BE2C (cell line): ENCODE results near the gene PRPF40B.

Experiments
- DNase-seq: peaks from one replicate; pipeline ENCODE4 v3.0.0-alpha.2; 2020
- H3K27me3 ChIP-seq: fragments of 250-450 bp; sonication (Bioruptor Pico); 2 replicates; pipeline ENCODE4 v1.5.1; 2020; ENCODE audit warnings: mild to moderate bottlenecking
- H3K36me3 ChIP-seq: fragments of 250-450 bp; sonication (Bioruptor Pico); 2 replicates; pipeline ENCODE4 v1.5.1; 2020; ENCODE audit warnings: mild to moderate bottlenecking
- H3K4me1 ChIP-seq: fragments of 250-450 bp; sonication (Bioruptor Pico); 2 replicates; pipeline ENCODE4 v1.5.1; 2020
- H3K4me3 ChIP-seq: 2 replicates; pipeline ENCODE4 v1.5.1; 2011; ENCODE audit warnings: low read depth, low read length
- H3K9me3 ChIP-seq: fragments of 250-450 bp; sonication (Bioruptor Pico); 2 replicates; pipeline ENCODE4 v1.5.1; 2020
- CTCF ChIP-seq: IDR thresholded peaks from 2 replicates; pipeline ENCODE4 v1.5.1; 2012; ENCODE audit warnings: mild to moderate bottlenecking, low read depth, low read length

The PRPF40B gene

DNA sequence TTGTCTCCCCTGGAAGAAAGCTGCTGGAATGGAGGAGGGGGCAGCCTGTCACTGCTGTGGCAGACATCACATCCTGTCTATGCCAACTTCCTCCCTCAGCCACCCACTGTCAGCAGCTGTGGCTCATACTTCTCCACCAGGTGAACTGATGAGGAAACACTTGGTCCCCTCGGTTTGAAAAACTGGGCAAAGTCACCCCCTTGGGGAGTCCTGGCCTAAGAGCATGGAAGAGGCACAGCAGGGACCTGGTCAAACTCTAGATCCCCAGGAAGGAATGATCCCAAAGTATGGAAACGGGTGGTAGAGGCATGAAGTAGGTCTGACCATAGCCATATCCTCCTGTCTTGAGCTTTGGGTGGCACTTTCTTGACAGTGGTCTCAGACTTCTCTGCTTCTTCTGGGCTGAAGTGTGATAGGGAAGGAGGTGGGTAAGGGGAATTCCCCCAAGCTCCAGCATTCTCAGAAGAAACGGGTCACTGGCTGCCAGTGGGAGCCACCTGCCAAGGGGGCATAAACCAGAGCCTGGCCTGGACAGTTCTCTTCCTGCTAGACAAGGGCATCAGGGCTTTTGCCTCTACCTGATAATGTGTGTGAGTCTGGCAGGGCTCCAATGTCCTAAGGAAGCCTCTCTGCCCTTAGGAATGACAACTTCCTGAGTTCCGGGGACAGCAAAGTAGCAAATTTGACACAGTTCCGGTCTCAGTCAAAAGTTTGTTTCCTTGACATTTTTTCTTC, 47.8 kb downstream of the PRPF40B start:
- Histone ChIP-seq H3K9me3 (no peaks in the 10 kb centered on the region), H3K4me3 (no peak overlapping the region), H3K36me3 (no peaks in the 10 kb centered on the region), H3K27me3 (no peaks in the 10 kb centered on the region), H3K4me1 (peaks cover 18% of the 10 kb centered on the region)
- no peak for TF ChIP-seq CTCF
- no peak for DNase-seq

GRCh38 chr12:49672301-49673217, 49.2 kb downstream of the PRPF40B start:
- DNase-seq = no peak
- H3K9me3 ChIP-seq = no peaks in the 10 kb centered on the region
- TF ChIP-seq CTCF = no peak
- no peaks in the 10 kb centered on the region for H3K27me3 ChIP-seq
- H3K4me3 ChIP-seq = no peak overlapping the region
- no peaks in the 10 kb centered on the region for H3K36me3 ChIP-seq
- H3K4me1 ChIP-seq = peaks cover 18% of the 10 kb centered on the region

GRCh38 chr12:49673446-49674317, 50.3 kb downstream of the PRPF40B start:
- Histone ChIP-seq H3K36me3 (no peaks in the 10 kb centered on the region), H3K4me1 (peaks cover 18% of the 10 kb centered on the region), H3K27me3 (no peaks in the 10 kb centered on the region), H3K4me3 (peak overlapping the region; percentile 24; the same call in 1 of the 2 replicates), H3K9me3 (no peaks in the 10 kb centered on the region)
- DNase-seq = peak; percentile 87
- TF ChIP-seq CTCF = peak; percentile 23

DNA sequence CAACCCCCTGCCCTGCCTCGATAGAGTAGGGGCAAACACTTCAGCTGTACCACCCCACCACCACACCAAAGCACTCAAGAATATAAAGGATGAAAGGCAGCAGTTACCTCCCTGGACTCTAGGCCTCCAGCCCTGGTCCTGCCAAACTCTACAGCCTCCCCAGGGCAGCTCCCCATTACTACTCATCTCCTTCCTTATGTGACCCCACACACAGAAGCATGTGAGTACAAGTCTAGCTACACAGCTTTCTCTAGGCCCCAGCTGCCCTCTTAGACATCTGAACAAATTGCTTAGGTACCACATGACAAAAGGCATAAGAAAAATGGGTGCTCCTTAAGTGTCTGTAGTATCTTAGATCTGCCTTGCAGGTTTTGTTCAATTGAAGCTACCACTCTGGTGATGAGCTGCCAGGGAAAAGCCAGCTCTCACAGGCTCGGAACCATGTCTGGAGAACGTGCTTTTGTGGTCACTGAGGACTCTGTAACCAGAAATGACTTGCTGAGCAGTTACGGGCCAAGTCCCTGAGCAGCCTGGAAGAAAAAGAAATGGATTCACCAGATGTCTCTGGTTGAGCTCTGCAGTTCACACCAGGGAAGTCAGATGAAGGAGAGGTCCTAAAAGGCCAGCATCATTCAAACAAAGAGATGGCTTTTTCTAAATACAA, 51.1 kb downstream of the PRPF40B start:
- Histone ChIP-seq H3K36me3 (no peaks in the 10 kb centered on the region), H3K4me1 (peaks cover 18% of the 10 kb centered on the region), H3K4me3 (no peak overlapping the region), H3K27me3 (no peaks in the 10 kb centered on the region), H3K9me3 (no peaks in the 10 kb centered on the region)
- DNase-seq = no peak
- TF ChIP-seq CTCF = no peak

GRCh38 chr12:49675137-49675536, 51.8 kb downstream of the PRPF40B start:
- no peak for DNase-seq
- H3K4me3 ChIP-seq = no peak overlapping the region
- H3K4me1 ChIP-seq = peaks cover 18% of the 10 kb centered on the region
- no peaks in the 10 kb centered on the region for H3K36me3 ChIP-seq
- TF ChIP-seq CTCF = no peak
- no peaks in the 10 kb centered on the region for H3K9me3 ChIP-seq
- H3K27me3 ChIP-seq = no peaks in the 10 kb centered on the region
